Breast epithelium (tissue), 4 donors: ENCODE data around the gene PDE6B. TPM values are rescaled to one million over a fixed set of nuclear protein-coding genes. Genes with fewer than 3 reads are reported as not detected.

Experiments
- DNase-seq, 2 donors: peaks; one replicate each; pipeline ENCODE4 v3.0.0-alpha.2; 2019; ENCODE audit warnings: low spot score in 2 of 2
- H3K27ac ChIP-seq, 2 donors: fragments of 200-600 bp; sonication (generic) in 1 of 2; one replicate each; pipeline ENCODE4 v1.5.1; 2016 to 2019; ENCODE audit warnings: mild to moderate bottlenecking in 1 of 2
- H3K27me3 ChIP-seq, 2 donors: fragments of 200-600 bp; sonication (generic) in 1 of 2; one replicate each; pipeline versions ENCODE4 v1.5.1 to v1.6.0; 2017 to 2019; ENCODE audit warnings: control low read depth in 1 of 2, mild to moderate bottlenecking in 1 of 2
- H3K36me3 ChIP-seq: fragments of 200-600 bp; one replicate; pipeline ENCODE4 v1.5.1; 2019
- H3K4me1 ChIP-seq, 2 donors: fragments of 200-600 bp; sonication (generic); one replicate each; pipeline ENCODE4 v1.5.1; 2016 to 2019; ENCODE audit warnings: control low read depth in 1 of 2
- H3K4me3 ChIP-seq, 3 donors: fragments of 200-600 bp; sonication (generic); 1 replicate in 2 of 3; 2 replicates in 1 of 3; pipeline ENCODE4 v1.5.1; 2016 to 2019; ENCODE audit warnings: mild to moderate bottlenecking in 3 of 3, moderate library complexity in 2 of 3
- H3K9me3 ChIP-seq, 2 donors: fragments of 200-600 bp; sonication (generic) in 1 of 2; one replicate each; pipeline ENCODE4 v1.5.1; 2016 to 2019; ENCODE audit warnings: control low read depth in 1 of 2
- POLR2A ChIP-seq: fragments of 450-650 bp; IDR thresholded peaks from one replicate; pipeline ENCODE4 v1.6.1; 2016; ENCODE audit warnings: antibody characterized with exemption, mild to moderate bottlenecking, moderate library complexity
- POLR2AphosphoS5 ChIP-seq, 3 donors: sonication (generic); formaldehyde crosslinking; IDR thresholded peaks; one replicate each; pipeline ENCODE4 v1.6.1; 2017; ENCODE audit warnings: antibody characterized with exemption in 3 of 3
- intact Hi-C: fragments of 100-400 bp; cut with DNase I; formaldehyde crosslinking; loops from one replicate; pipeline ENCODE4 v1.15.1; 2023; ENCODE audit warnings: low total_unique reads
- total RNA-seq, 3 donors: library from RNA; depleted of rRNA; stranded (reverse); fragments of >200 nt; gene quantifications; one replicate each; pipeline ENCODE4 v1.1.0, GENCODE V29; 2016
- TF ChIP-seq, protein P1 (sequence below), 3 donors: fragments of 450-650 bp; IDR thresholded peaks; one replicate each; pipeline ENCODE4 v1.5.1; 2016 to 2017; ENCODE audit warnings: antibody characterized with exemption in 3 of 3, mild to moderate bottlenecking in 3 of 3, moderate library complexity in 3 of 3

Gene PDE6B
- total RNA-seq, 3 donors from 2014 or later = 2.7 to 10.2 (median 8.5) TPM

DNA sequence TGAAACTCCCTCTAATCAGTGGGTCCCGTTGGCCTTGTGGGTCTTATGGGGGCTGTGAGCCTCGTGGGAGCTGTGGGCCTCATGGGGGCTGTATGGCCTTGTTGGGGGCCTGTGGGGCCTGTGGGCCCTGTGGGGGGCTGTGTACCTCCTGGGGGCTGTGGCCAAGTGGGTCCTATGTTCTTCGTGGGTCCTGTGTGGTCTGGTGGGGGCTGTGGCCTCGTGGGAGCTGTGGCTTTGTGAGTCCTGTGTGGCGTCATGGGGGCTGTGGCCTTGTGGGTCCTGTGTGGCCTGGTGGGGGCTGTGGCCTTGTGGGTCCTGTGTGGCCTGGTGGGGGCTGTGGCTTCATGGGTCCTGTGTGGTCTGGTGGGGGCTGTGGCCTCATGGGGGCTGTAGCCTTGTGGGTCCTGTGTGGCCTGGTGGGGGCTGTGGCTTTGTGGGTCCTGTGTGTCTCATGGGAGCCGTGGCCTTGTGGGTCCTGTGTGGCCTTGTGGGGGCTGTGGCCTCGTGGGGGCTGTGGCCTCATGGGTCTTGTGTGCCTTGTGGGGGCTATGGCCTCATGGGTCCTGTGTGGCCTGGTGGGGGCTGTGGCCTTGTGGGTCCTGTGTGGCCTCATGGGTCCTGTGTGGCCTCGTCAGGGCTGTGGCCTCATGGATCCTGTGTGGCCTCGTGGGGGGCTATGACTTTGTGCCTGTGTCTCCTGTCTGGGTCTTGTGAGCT lies 87.7 kb downstream of the PDE6B start:
- TF ChIP-seq POLR2A = no peak
- no peak for TF ChIP-seq POLR2AphosphoS5 (IDR thresholded peaks at IDR 0.05)
- TF ChIP-seq, protein P1, sequence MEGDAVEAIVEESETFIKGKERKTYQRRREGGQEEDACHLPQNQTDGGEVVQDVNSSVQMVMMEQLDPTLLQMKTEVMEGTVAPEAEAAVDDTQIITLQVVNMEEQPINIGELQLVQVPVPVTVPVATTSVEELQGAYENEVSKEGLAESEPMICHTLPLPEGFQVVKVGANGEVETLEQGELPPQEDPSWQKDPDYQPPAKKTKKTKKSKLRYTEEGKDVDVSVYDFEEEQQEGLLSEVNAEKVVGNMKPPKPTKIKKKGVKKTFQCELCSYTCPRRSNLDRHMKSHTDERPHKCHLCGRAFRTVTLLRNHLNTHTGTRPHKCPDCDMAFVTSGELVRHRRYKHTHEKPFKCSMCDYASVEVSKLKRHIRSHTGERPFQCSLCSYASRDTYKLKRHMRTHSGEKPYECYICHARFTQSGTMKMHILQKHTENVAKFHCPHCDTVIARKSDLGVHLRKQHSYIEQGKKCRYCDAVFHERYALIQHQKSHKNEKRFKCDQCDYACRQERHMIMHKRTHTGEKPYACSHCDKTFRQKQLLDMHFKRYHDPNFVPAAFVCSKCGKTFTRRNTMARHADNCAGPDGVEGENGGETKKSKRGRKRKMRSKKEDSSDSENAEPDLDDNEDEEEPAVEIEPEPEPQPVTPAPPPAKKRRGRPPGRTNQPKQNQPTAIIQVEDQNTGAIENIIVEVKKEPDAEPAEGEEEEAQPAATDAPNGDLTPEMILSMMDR (IDR thresholded peaks at IDR 0.05) = no peak
- DNase-seq = no peak

DNA sequence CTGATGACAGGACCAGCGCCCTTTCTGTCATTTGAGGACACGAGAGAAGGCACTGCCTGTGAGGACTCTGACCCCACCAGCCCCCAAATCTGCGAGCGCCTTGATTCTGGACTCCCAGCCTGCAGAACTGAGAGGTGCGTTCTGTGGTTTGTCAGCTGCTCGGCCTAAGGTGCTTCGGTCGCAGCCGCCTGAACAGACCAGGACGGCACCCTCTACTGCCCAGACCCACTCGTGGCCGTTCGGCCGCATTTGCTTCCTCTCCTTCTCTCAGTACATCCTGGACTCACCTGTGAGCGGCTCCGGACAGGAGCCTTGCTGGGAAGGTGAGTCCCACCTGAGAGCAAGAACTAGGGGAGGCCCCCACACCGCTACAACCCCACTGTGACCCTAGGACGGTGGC lies 88.7 kb downstream of the PDE6B start:
- no peaks in the 10 kb centered on the region for H3K4me1 ChIP-seq
- TF ChIP-seq, protein P1 (IDR thresholded peaks at IDR 0.05) = no peak
- TF ChIP-seq POLR2AphosphoS5 (IDR thresholded peaks at IDR 0.05) = no peak
- no peak for TF ChIP-seq POLR2A
- H3K27ac ChIP-seq = no peak overlapping the region
- H3K4me3 ChIP-seq = no peak overlapping the region
- no peaks in the 10 kb centered on the region for H3K36me3 ChIP-seq
- no peak for DNase-seq
- H3K9me3 ChIP-seq = no peaks in the 10 kb centered on the region
- no peaks in the 10 kb centered on the region for H3K27me3 ChIP-seq
- intact Hi-C loops = no loop called here

More for the DNA sequence above, 87.7 kb downstream of the PDE6B start:
- Histone ChIP-seq H3K27me3 (no peaks in the 10 kb centered on the region), H3K4me3 (no peak overlapping the region), H3K36me3 (no peaks in the 10 kb centered on the region), H3K27ac (no peak overlapping the region), H3K9me3 (no peaks in the 10 kb centered on the region), H3K4me1 (peaks cover 0 to 6% of the 10 kb centered on the region in 2 donors)
- intact Hi-C loops = no loop called here

DNA sequence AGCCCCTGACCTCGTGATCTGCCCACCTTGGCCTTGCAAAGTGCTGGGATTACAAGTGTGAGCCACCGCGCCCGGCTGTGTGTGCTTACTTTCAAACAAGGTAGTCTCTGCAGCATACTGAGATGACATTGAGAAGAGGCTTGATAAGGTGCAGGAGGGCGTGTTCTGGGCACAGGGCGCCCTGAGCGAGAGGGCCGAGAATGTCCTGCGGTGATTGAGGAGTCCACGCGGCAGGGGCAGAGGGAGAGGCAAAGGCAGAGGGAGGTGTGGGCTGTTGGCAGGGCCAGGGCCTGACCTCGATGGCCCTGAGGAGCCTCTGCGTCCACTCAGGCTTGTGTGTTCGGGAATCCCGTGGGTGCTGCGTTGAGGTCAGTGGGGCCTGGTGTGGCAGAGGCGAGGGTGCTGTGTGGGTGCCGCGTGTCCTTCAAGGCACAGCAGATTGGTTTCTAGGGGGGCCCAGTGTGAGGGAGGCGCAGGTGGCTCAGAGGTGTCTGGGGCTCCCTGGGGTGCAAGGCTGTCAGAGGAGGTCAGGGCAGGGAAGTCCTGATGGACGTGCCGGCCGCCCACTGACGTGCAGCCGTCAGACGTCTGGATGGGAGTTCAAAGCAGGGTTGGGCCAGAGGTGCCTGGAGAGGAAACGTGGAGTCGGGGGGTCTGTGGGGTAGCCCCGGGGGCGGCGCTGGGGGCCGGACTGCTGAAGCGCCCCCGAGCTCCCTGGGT lies 92.4 kb downstream of the PDE6B start:
- TF ChIP-seq POLR2AphosphoS5 (IDR thresholded peaks at IDR 0.05) = no peak
- TF ChIP-seq, protein P1 (IDR thresholded peaks at IDR 0.05) = no peak
- TF ChIP-seq POLR2A = no peak
- no peaks in the 10 kb centered on the region for H3K9me3 ChIP-seq
- no peak overlapping the region for H3K4me3 ChIP-seq
- H3K4me1 ChIP-seq = peaks cover 0 to 8% of the 10 kb centered on the region in 2 donors
- intact Hi-C loops = no loop called here
- no peak for DNase-seq
- H3K27ac ChIP-seq = no peak overlapping the region
- H3K27me3 ChIP-seq = no peaks in the 10 kb centered on the region
- H3K36me3 ChIP-seq = no peaks in the 10 kb centered on the region

DNA sequence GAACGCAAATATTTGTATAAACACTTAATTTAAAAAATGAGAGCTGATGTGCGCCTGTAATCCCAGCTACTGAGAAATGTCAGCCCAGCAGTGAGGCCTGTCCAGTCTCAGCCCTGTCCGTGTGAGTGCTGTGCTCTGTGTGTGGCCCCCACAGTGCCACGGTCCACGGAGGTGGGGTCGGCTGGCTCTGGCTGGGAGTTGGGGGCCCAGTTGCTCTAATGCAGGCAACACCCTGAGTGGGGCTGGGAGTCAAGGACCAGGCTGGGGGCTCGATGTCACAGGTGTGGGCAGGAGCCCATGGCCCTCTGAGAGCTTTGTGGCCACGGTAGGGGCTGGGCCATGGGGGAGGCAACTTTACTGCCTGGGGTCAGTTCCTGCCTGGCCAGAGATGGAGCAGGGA lies 93.1 kb downstream of the PDE6B start:
- H3K27me3 ChIP-seq = no peaks in the 10 kb centered on the region
- intact Hi-C loops = no loop called here
- no peaks in the 10 kb centered on the region for H3K9me3 ChIP-seq
- TF ChIP-seq, protein P1 (IDR thresholded peaks at IDR 0.05) = no peak
- no peak for TF ChIP-seq POLR2AphosphoS5 (IDR thresholded peaks at IDR 0.05)
- TF ChIP-seq POLR2A = no peak
- H3K4me3 ChIP-seq = no peak overlapping the region
- DNase-seq = no peak
- no peaks in the 10 kb centered on the region for H3K36me3 ChIP-seq
- no peak overlapping the region for H3K27ac ChIP-seq
- H3K4me1 ChIP-seq = peaks cover 0 to 8% of the 10 kb centered on the region in 2 donors

Other genes starting within 250 kb of the PDE6B start
- gene ZNF721, start 126.4 kb upstream of the PDE6B start, total RNA-seq = 10 to 100 TPM; 21.4 to 72.0 (median 47.2) TPM
- 10 to 100 TPM; 46.2 to 67.2 (median 64.0) TPM for gene PIGG, start 126.4 kb upstream of the PDE6B start, total RNA-seq
- not detected for gene TMEM271, start 49.3 kb upstream of the PDE6B start, total RNA-seq
- 100 to 1,000 TPM; 108 to 179 (median 128) TPM for gene ATP5ME, start 48.7 kb downstream of the PDE6B start, total RNA-seq
- gene MYL5, start 49.0 kb downstream of the PDE6B start, total RNA-seq = 10 to 100 TPM in 2 of 3 donors, 1 to 10 TPM in 1; 7.9 to 14.9 (median 12.1) TPM
- gene SLC49A3, start 63.6 kb downstream of the PDE6B start, total RNA-seq = 10 to 100 TPM; 14.4 to 22.3 (median 18.3) TPM
- gene PCGF3, start 80.3 kb downstream of the PDE6B start, total RNA-seq = 10 to 100 TPM; 60.6 to 71.7 (median 69.4) TPM
- gene CPLX1, start 200.6 kb downstream of the PDE6B start, total RNA-seq = 1 to 10 TPM in 2 of 3 donors, under 1 TPM in 1; 0.16 to 2.6 (median 1.2) TPM